HepG2 (cell line): ENCODE data around the gene RAC3. TPM values are rescaled to one million over a fixed set of nuclear protein-coding genes. Genes with fewer than 3 reads are reported as not detected.

ENCODE experiments used
- ETV5 ChIP-seq: IDR thresholded peaks from 2 replicates; pipeline ENCODE4 v1.6.1; 2018; ENCODE audit warnings: missing biosample characterization, missing genetic modification reagents, inconsistent platforms, borderline replicate concordance
- EZH2 ChIP-seq: conservative IDR thresholded peaks from 2 replicates; pipeline ENCODE4 v1.6.1; 2012; ENCODE audit warnings: mild to moderate bottlenecking, low read depth, low read length, moderate library complexity
- FIP1L1 ChIP-seq: fragments of 200-400 bp; formaldehyde crosslinking; IDR thresholded peaks from 2 replicates; pipeline ENCODE4 v1.6.1; 2018; ENCODE audit warnings: low read depth, mild to moderate bottlenecking, low read length, moderate library complexity, borderline replicate concordance; ENCODE audit not compliant: insufficient read depth
- GFI1 ChIP-seq: sonication (generic); formaldehyde crosslinking; IDR thresholded peaks from 2 replicates; pipeline ENCODE4 v1.5.0; 2020; ENCODE audit warnings: missing genetic modification reagents, mild to moderate bottlenecking, borderline replicate concordance
- GMEB2 ChIP-seq: IDR thresholded peaks from 2 replicates; pipeline ENCODE4 v1.6.1; 2016; ENCODE audit warnings: missing biosample characterization, missing genetic modification reagents, low read depth
- HMGXB3 ChIP-seq: sonication (generic); formaldehyde crosslinking; IDR thresholded peaks from 2 replicates; pipeline ENCODE4 v1.4.0; 2020; ENCODE audit warnings: missing genetic modification reagents, borderline replicate concordance
- KDM5B ChIP-seq: sonication (generic); formaldehyde crosslinking; IDR thresholded peaks from 2 replicates; pipeline ENCODE4 v1.4.0; 2020; ENCODE audit warnings: missing genetic modification reagents, mild to moderate bottlenecking, borderline replicate concordance
- MAFF ChIP-seq: IDR thresholded peaks from 2 replicates; pipeline ENCODE4 v1.6.1; 2011; ENCODE audit warnings: low read depth, low read length, improper control_type of control experiment
- NFIB ChIP-seq: sonication (generic); formaldehyde crosslinking; IDR thresholded peaks from 2 replicates; pipeline ENCODE4 v1.9.0; 2021; ENCODE audit warnings: missing genetic modification reagents, mild to moderate bottlenecking, borderline replicate concordance
- SIN3A ChIP-seq: IDR thresholded peaks from 2 replicates; pipeline ENCODE4 v1.6.1; 2011; ENCODE audit warnings: low read depth, mild to moderate bottlenecking, control low read depth, low read length, borderline replicate concordance
- XRCC5 ChIP-seq: fragments of 200-400 bp; formaldehyde crosslinking; optimal IDR thresholded peaks from 2 replicates; pipeline ENCODE3; 2017; ENCODE audit warnings: mild to moderate bottlenecking, low read length
- ZNF318 ChIP-seq: sonication (generic); formaldehyde crosslinking; IDR thresholded peaks from 2 replicates; pipeline ENCODE4 v1.4.0; 2020; ENCODE audit warnings: mild to moderate bottlenecking, missing genetic modification reagents
- ZNF530 ChIP-seq: sonication (generic); formaldehyde crosslinking; IDR thresholded peaks from 2 replicates; pipeline ENCODE4 v1.5.0; 2020; ENCODE audit warnings: low read depth, mild to moderate bottlenecking, missing genetic modification reagents
- ZNF652 ChIP-seq: IDR thresholded peaks from 2 replicates; pipeline ENCODE4 v1.6.1; 2016; ENCODE audit warnings: low read depth, borderline replicate concordance
- polyA plus RNA-seq, 8 experiments: library from polyadenylated mRNA; depleted of rRNA in 3 of 8; stranded (reverse) in 7 of 8; unstranded in 1 of 8; fragments of >200 nt; fragmentation: Illumina TruSeq in 4 of 8; extraction: Trizol in 4 of 8; gene quantifications; 2 replicates each; pipeline versions ENCODE4 v1.2.1 to v1.2.3, GENCODE V29; 2011 to 2016; ENCODE audit warnings: low read depth in 4 of 8, missing spikeins in 1 of 8, mixed read lengths in 1 of 8; ENCODE audit not compliant: insufficient read depth in 1 of 8
- total RNA-seq, 5 experiments: library from RNA; depleted of rRNA; stranded (reverse); fragments of >200 nt; fragmentation: Illumina TruSeq; extraction: Trizol; gene quantifications; 2 replicates each; pipeline ENCODE4 v1.2.3, GENCODE V29; 2016; ENCODE audit warnings: low read depth in 1 of 5

RAC3 gene
- total and polyA plus RNA-seq, 2 of the 13 experiments (the other 11 are each of a cell fraction or from before 2014, with no cell fraction given): 10.5 to 21.3 TPM

GRCh38 chr17:82037092-82037888 is 5.8 kb downstream of the RAC3 start, which contains the start of gene DCXR (continued):
- peak; percentile 16; the same call in 1 of the 2 replicates for TF ChIP-seq ZNF318 (CRISPR knock-in tag)
- TF ChIP-seq ZNF530: no peak
- no peak for TF ChIP-seq EZH2
- no peak for TF ChIP-seq NFIB
- peak; percentile 67; the same call in 1 of the 2 replicates for TF ChIP-seq HMGXB3 (CRISPR knock-in tag)
- TF ChIP-seq FIP1L1: 0 out of 2 replicates have a peak, but pooled peaks have one; percentile 25
- no peak for TF ChIP-seq ZNF652 (CRISPR knock-in tag)
- TF ChIP-seq GMEB2: no peak
- peak; percentile 67 for TF ChIP-seq ETV5 (CRISPR knock-in tag)
- peak; percentile 94 for TF ChIP-seq KDM5B (CRISPR knock-in tag)
- peak; percentile 85; the same call in 1 of the 2 replicates for TF ChIP-seq SIN3A
- peak; percentile 98 for TF ChIP-seq XRCC5
- no peak for TF ChIP-seq MAFF
- TF ChIP-seq GFI1 (CRISPR knock-in tag): peak; percentile 22; the same call in 1 of the 2 replicates
